H9 (cell line): Measurements from ENCODE around the gene KIZ. TPM values are rescaled to one million over a fixed set of nuclear protein-coding genes. Genes with fewer than 3 reads are reported as not detected.

ENCODE experiments used
- DNase-seq: peaks from one replicate; pipeline ENCODE4 v3.0.0-alpha.2; 2017
- H2AFZ ChIP-seq: one replicate; pipeline ENCODE4 v1.6.1; 2013; ENCODE audit warnings: mild to moderate bottlenecking, low read length, control low read depth, moderate library complexity
- H2AK5ac ChIP-seq: 2 replicates; pipeline ENCODE4 v1.6.1; 2013; ENCODE audit warnings: low read length, control low read depth, mixed read lengths; ENCODE audit not compliant: insufficient read length
- H2BK120ac ChIP-seq: one replicate; pipeline ENCODE4 v1.6.1; 2013; ENCODE audit warnings: low read depth, mild to moderate bottlenecking, low read length, control low read depth, inconsistent platforms; ENCODE audit not compliant: poor library complexity, severe bottlenecking
- H2BK12ac ChIP-seq: 2 replicates; pipeline ENCODE4 v1.6.1; 2013; ENCODE audit warnings: low read length, control low read depth, mixed read lengths, low read depth; ENCODE audit not compliant: insufficient read length
- H2BK15ac ChIP-seq: 2 replicates; pipeline ENCODE4 v1.6.1; 2013; ENCODE audit warnings: low read depth, low read length, control low read depth
- H2BK20ac ChIP-seq: one replicate; pipeline ENCODE4 v1.6.1; 2013; ENCODE audit warnings: low read depth, mild to moderate bottlenecking, low read length, control low read depth, inconsistent platforms; ENCODE audit not compliant: poor library complexity, severe bottlenecking
- H2BK5ac ChIP-seq: 2 replicates; pipeline ENCODE4 v1.6.1; 2013; ENCODE audit warnings: low read length, control low read depth, mixed read lengths; ENCODE audit not compliant: insufficient read length
- H3K14ac ChIP-seq: 2 replicates; pipeline ENCODE4 v1.6.1; 2013; ENCODE audit warnings: low read length, control low read depth; ENCODE audit not compliant: insufficient read depth
- H3K18ac ChIP-seq: 2 replicates; pipeline ENCODE4 v1.6.1; 2013; ENCODE audit warnings: low read depth, mild to moderate bottlenecking, mixed read lengths, low read length, control low read depth; ENCODE audit not compliant: insufficient read length
- H3K23ac ChIP-seq: 2 replicates; pipeline ENCODE4 v1.6.1; 2013; ENCODE audit warnings: low read length, control low read depth, mixed read lengths, low read depth; ENCODE audit not compliant: insufficient read length
- H3K23me2 ChIP-seq: 2 replicates; pipeline ENCODE4 v1.6.1; 2013; ENCODE audit warnings: low read depth, mild to moderate bottlenecking, mixed read lengths, low read length, control low read depth; ENCODE audit not compliant: insufficient read length, poor library complexity, severe bottlenecking
- H3K27ac ChIP-seq: 2 replicates; pipeline ENCODE4 v1.5.1; 2013; ENCODE audit warnings: low read length, control low read depth, mixed read lengths, low read depth; ENCODE audit not compliant: insufficient read length
- H3K27me3 ChIP-seq: 2 replicates; pipeline ENCODE4 v1.6.1; 2013; ENCODE audit warnings: low read length, control low read depth, inconsistent platforms; ENCODE audit not compliant: insufficient read depth
- H3K4ac ChIP-seq: 2 replicates; pipeline ENCODE4 v1.6.1; 2013; ENCODE audit warnings: low read depth, mild to moderate bottlenecking, control low read depth, inconsistent platforms, low read length, moderate library complexity
- H3K4me1 ChIP-seq: 2 replicates; pipeline ENCODE4 v1.6.1; 2013; ENCODE audit warnings: low read length, control low read depth, inconsistent platforms; ENCODE audit not compliant: insufficient read depth
- H3K4me2 ChIP-seq: 2 replicates; pipeline ENCODE4 v1.6.1; 2013; ENCODE audit warnings: low read length, control low read depth, mixed read lengths; ENCODE audit not compliant: insufficient read length, insufficient read depth
- H3K56ac ChIP-seq: 2 replicates; pipeline ENCODE4 v1.6.1; 2013; ENCODE audit warnings: low read depth, mild to moderate bottlenecking, mixed read lengths, low read length, control low read depth; ENCODE audit not compliant: insufficient read length
- H3K79me1 ChIP-seq: 2 replicates; pipeline ENCODE4 v1.6.1; 2013; ENCODE audit warnings: low read depth, mild to moderate bottlenecking, moderate library complexity, low read length, control low read depth, inconsistent platforms; ENCODE audit not compliant: insufficient read depth, poor library complexity, severe bottlenecking
- H3K79me2 ChIP-seq: 2 replicates; pipeline ENCODE4 v1.6.1; 2013; ENCODE audit warnings: low read length, control low read depth, inconsistent platforms; ENCODE audit not compliant: insufficient read depth
- H3K9ac ChIP-seq: 2 replicates; pipeline ENCODE4 v1.6.1; 2013; ENCODE audit warnings: low read length, control low read depth, mixed read lengths; ENCODE audit not compliant: insufficient read length; ENCODE audit errors: extremely low read depth
- H3K9me3 ChIP-seq: one replicate; pipeline ENCODE4 v1.6.1; 2013; ENCODE audit warnings: low read depth, low read length, inconsistent platforms; ENCODE audit not compliant: control insufficient read depth
- H3T11ph ChIP-seq: one replicate; pipeline ENCODE4 v1.6.1; 2013; ENCODE audit warnings: mild to moderate bottlenecking, low read length, control low read depth, inconsistent platforms
- H4K20me1 ChIP-seq: one replicate; pipeline ENCODE4 v1.6.1; 2013; ENCODE audit not compliant: control insufficient read depth, insufficient read length, insufficient read depth
- H4K5ac ChIP-seq: 2 replicates; pipeline ENCODE4 v1.6.1; 2013; ENCODE audit warnings: low read depth, mild to moderate bottlenecking, mixed read lengths, low read length, control low read depth; ENCODE audit not compliant: insufficient read length
- H4K8ac ChIP-seq: replicated peaks from 2 replicates; pipeline ENCODE4 v1.6.1; 2013; ENCODE audit warnings: low read length, control low read depth, mixed read lengths, low read depth; ENCODE audit not compliant: insufficient read length
- H4K91ac ChIP-seq: 2 replicates; pipeline ENCODE4 v1.6.1; 2013; ENCODE audit warnings: low read depth, mild to moderate bottlenecking, moderate library complexity, mixed read lengths, low read length, control low read depth; ENCODE audit not compliant: insufficient read length
- H3K27ac Mint-ChIP-seq, 3 experiments: 2 replicates in 2 of 3; 3 replicates in 1 of 3; pipeline ENCODE4 v1.8.0; 2020 to 2021; ENCODE audit warnings: mixed read lengths in 3 of 3, mild to moderate bottlenecking in 1 of 3, moderate library complexity in 1 of 3
- H3K27me3 Mint-ChIP-seq: 2 replicates; pipeline ENCODE4 v1.8.0; 2021; ENCODE audit warnings: low read depth, mild to moderate bottlenecking, moderate library complexity, mixed read lengths
- H3K36me3 Mint-ChIP-seq, 3 experiments: 2 replicates in 2 of 3; 3 replicates in 1 of 3; pipeline ENCODE4 v1.8.0; 2020 to 2021; ENCODE audit warnings: low read depth in 3 of 3, mixed read lengths in 3 of 3; ENCODE audit not compliant: insufficient read depth in 1 of 3
- H3K4me1 Mint-ChIP-seq, 2 experiments: 2 replicates each; pipeline ENCODE4 v1.8.0; 2020; ENCODE audit warnings: mixed read lengths in 2 of 2
- H3K4me3 Mint-ChIP-seq, 2 experiments: 2 replicates in 1 of 2; 3 replicates in 1 of 2; pipeline ENCODE4 v1.8.0; 2020 to 2021; ENCODE audit warnings: mild to moderate bottlenecking in 2 of 2, mixed read lengths in 2 of 2, moderate library complexity in 1 of 2
- H3K9me3 Mint-ChIP-seq, 2 experiments: 2 replicates in 1 of 2; 3 replicates in 1 of 2; pipeline ENCODE4 v1.8.0; 2020; ENCODE audit warnings: mild to moderate bottlenecking in 2 of 2, mixed read lengths in 2 of 2, moderate library complexity in 1 of 2
- CTCF ChIP-seq: fragments of 200-600 bp; sonication (generic); conservative IDR thresholded peaks from 3 replicates; pipeline ENCODE4 v1.8.0; 2021; ENCODE audit warnings: antibody characterized with exemption, mild to moderate bottlenecking
- WGBS: extraction: QIAGEN DNeasy Blood & Tissue Kit; methylation state at CpG from one replicate; pipeline ENCODE4 v1.1.7; 2013; ENCODE audit warnings: missing lambda C conversion rate, low lambda C conversion rate, mixed read lengths; ENCODE audit not compliant: insufficient read length; ENCODE audit errors: extremely low coverage; 5-methylcytosine and 5-hydroxymethylcytosine counted together
- total RNA-seq: library from RNA; stranded (reverse); gene quantifications from 2 replicates; pipeline ENCODE4 v1.2.1, GENCODE V29; 2021

KIZ gene
- total RNA-seq, 1 experiment from 2014 or later: 29.3 TPM

GRCh38 chr20:21101932-21102575 is 23.8 kb upstream of the KIZ start:
- no peaks in the 10 kb centered on the region for H4K20me1 ChIP-seq
- H3K56ac ChIP-seq: no peak overlapping the region
- H4K5ac ChIP-seq: no peak overlapping the region
- H2AK5ac ChIP-seq: no peak overlapping the region
- H3K9ac ChIP-seq: no peak overlapping the region
- H3K18ac ChIP-seq: no peak overlapping the region
- no peak overlapping the region for H3K23ac ChIP-seq
- H3K4me2 ChIP-seq: peak overlapping the region; percentile 89
- no peak overlapping the region for H3K4ac ChIP-seq
- no CpG with 5 or more reads among the region's 35 CpGs for WGBS
- no peak overlapping the region for H3K14ac ChIP-seq
- H3K36me3 Mint-ChIP-seq: no peaks in the 10 kb centered on the region
- no peaks in the 10 kb centered on the region for H3K9me3 ChIP-seq
- no peaks in the 10 kb centered on the region for H3K79me2 ChIP-seq
- H2BK5ac ChIP-seq: no peak overlapping the region
- no peaks in the 10 kb centered on the region; the same call in 1 of the 2 replicates for H3K4me1 ChIP-seq
- H3K27ac Mint-ChIP-seq: no peak overlapping the region
- H2AFZ ChIP-seq: no peak overlapping the region
- H3T11ph ChIP-seq: no peak overlapping the region
- H3K27ac ChIP-seq: no peak overlapping the region
- H3K79me1 ChIP-seq: no peaks in the 10 kb centered on the region
- peaks cover 98% of the 10 kb centered on the region for H3K27me3 Mint-ChIP-seq
- H3K4me1 Mint-ChIP-seq: peaks cover 48 to 62% of the 10 kb centered on the region in 2 experiments
- peak overlapping the region; percentile 62 to 89 for H3K4me3 Mint-ChIP-seq
- DNase-seq: peak; percentile 62
- H4K91ac ChIP-seq: no peak overlapping the region
- no peak overlapping the region for H4K8ac ChIP-seq
- no peak overlapping the region for H2BK120ac ChIP-seq
- peaks cover 44% of the 10 kb centered on the region for H3K27me3 ChIP-seq
- no peaks in the 10 kb centered on the region; a peak in 2 of 5 replicates for H3K9me3 Mint-ChIP-seq
- no peak overlapping the region for H2BK20ac ChIP-seq
- no peak overlapping the region for H2BK15ac ChIP-seq
- H3K23me2 ChIP-seq: peaks cover 59% of the 10 kb centered on the region
- H2BK12ac ChIP-seq: no peak overlapping the region
- TF ChIP-seq CTCF: no peak
